Adipose tissue (tissue), 3 donors: ENCODE data around the gene DGCR6L. TPM values are rescaled to one million over a fixed set of nuclear protein-coding genes. Genes with fewer than 3 reads are reported as not detected.
"Not testable (repeated sequence)": the region's sequence is repeated elsewhere in the genome, so short reads cannot be mapped to it uniquely, and the experiment has no call there.

Source experiments
- H3K27ac ChIP-seq: one replicate; pipeline ENCODE4 v1.5.1; 2013; ENCODE audit warnings: low read depth, low read length
- WGBS, 3 donors: extraction: QIAGEN DNeasy Blood & Tissue Kit; methylation state at CpG; one replicate each; pipeline ENCODE4 v1.1.7; 2013; 5-methylcytosine and 5-hydroxymethylcytosine counted together
- polyA plus RNA-seq, 3 donors: library from polyadenylated mRNA; stranded (reverse); fragments of 200-250 nt; gene quantifications; one replicate each; pipeline ENCODE4 v1.2.3, GENCODE V29; 2013
- donor health status: healthy with polysubstance abuse.
- donor health status: Bipolar disorder and iron deficiency.
- donor health status: healthy.

Gene DGCR6L
- polyA plus RNA-seq, 3 donors = 46.6 to 75.2 (median 51.6) TPM

DNA sequence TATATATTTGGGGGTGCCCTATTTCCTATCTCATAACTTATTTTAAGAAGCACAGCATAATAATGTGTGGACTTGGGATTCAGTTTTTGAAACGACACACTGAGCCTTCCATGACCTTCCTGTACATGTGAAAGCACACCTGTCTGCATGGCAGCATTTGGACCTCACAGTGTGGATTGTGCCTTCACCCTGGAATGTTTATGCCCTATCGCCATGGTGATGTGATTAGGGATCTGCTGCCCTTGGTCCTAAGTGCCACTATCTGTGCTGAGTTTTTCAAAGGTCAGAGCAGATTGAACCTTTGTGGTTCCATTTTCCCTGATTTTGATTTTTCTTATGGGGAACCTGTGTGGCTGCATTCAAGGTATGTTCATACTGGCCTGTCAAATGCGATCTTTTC lies 17.9 kb upstream of the DGCR6L start:
- WGBS, 3 donors = 30 to 75% (median 68%) methylated on average over 2 to 3 of the region's 3 CpGs
- H3K27ac ChIP-seq = not testable (repeated sequence)

DNA sequence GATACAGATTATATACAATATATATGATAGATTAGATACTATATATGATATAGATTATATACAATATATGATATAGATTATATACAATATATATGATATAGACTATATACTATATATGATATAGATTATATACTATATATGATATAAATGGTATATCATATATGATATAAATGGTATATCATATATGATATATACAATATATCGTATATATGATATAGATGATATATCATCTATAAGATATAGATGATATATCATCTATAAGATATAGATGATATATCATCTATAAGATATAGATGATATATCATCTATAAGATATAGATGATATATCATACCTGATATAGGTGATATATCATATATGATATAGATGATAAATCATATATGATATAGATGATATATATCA lies 16.7 kb upstream of the DGCR6L start:
- 95 to 100% (median 98%) methylated on average over 1 of the region's 1 CpG for WGBS, 3 donors
- not testable (repeated sequence) for H3K27ac ChIP-seq

DNA sequence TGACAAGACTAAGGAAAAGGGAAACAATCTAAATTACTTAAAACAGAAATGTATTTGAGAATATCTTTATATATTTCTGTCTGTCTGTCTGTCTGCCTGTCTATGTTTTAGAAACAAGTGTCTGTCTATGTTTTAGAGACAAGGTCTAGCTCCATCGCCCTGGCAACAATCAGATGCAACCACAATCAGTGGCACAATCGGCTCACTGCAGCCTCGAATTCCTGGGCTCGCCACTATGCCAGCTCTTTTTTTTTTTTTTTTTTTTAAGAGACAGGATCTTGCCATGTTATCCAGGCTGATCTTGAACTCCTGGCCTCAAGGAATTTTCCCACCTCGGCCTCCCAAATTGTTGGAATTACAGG lies 8.7 kb upstream of the DGCR6L start:
- WGBS, 3 donors = 62 to 72% (median 63%) methylated on average over 5 of the region's 5 CpGs
- H3K27ac ChIP-seq = not testable (repeated sequence)

DNA sequence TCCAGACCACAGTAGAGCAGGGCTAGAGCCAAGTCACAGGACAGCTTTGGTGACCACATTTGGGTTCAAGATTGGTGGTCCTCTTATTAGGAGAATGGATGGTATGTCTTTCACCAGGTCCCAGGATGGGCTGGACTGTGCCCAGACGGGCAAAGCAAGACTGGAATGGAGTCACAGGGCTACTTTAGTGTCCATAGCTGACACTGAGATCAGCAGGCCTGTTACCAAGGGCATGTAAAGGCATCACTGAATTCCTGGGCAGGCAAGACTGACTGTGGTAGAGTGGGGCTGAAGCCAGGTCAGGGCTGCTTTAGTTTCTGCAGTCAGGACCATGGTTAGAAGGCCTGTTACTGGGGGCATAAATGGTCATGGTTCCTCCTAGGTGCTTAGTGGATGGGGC lies 6.1 kb upstream of the DGCR6L start:
- 91 to 95% (median 92%) methylated on average over 1 of the region's 1 CpG for WGBS, 3 donors
- not testable (repeated sequence) for H3K27ac ChIP-seq

DNA sequence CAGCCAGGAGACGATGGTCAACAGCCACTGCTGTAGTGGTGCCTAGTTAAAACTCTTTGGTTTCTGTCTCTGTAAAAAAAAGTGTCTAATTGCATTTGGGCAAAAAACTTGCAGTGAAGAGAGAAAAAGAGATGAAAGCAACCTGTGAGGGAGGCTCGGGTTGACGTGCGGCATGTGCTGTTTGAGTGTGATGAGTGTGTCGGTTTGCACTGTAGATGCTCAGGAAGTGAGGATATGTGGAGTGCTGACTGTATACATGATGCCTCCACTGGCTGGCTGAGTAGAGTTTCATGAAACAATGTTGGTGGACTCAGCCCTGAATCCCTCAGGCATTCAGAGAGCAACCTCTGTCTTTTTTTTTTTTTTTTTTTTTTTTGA lies 4.3 kb upstream of the DGCR6L start:
- WGBS, 3 donors = 80 to 86% (median 82%) methylated on average over 5 of the region's 5 CpGs
- H3K27ac ChIP-seq = no peak overlapping the region

DNA sequence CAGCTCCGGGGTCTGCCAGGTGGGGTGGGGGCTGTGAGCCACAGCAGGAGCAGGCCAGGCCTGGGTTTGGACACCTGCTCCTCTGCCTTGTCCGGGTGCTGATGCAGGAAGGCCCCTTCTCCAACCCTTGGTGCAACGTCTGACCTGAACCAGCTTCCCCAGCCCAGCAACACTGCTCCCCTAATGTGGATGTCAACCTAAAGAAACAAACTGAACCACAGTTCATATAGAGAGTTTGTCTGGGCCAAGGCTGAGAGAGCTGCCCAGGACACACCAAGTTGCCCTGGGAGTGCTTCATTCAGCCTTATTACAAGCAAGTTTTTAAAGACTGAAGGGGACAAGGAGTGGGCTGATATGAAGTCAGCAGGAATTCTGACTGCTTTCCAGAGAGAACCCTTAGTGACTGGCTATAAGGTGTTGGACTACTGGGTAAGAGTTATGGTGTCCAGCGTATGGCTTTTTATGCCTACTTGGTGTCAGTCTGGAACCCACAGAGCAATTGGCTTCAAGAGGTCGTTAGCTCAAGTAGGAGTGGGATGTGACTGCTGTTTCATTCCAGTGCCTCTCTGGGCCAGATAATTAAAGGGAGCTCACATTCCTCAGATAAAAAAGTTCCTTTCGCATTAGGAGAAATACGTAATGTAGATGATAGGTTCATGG lies 1.8 kb upstream of the DGCR6L start:
- H3K27ac ChIP-seq = not testable (repeated sequence)
- WGBS, 3 donors = 80 to 86% (median 81%) methylated on average over 7 of the region's 7 CpGs

DNA sequence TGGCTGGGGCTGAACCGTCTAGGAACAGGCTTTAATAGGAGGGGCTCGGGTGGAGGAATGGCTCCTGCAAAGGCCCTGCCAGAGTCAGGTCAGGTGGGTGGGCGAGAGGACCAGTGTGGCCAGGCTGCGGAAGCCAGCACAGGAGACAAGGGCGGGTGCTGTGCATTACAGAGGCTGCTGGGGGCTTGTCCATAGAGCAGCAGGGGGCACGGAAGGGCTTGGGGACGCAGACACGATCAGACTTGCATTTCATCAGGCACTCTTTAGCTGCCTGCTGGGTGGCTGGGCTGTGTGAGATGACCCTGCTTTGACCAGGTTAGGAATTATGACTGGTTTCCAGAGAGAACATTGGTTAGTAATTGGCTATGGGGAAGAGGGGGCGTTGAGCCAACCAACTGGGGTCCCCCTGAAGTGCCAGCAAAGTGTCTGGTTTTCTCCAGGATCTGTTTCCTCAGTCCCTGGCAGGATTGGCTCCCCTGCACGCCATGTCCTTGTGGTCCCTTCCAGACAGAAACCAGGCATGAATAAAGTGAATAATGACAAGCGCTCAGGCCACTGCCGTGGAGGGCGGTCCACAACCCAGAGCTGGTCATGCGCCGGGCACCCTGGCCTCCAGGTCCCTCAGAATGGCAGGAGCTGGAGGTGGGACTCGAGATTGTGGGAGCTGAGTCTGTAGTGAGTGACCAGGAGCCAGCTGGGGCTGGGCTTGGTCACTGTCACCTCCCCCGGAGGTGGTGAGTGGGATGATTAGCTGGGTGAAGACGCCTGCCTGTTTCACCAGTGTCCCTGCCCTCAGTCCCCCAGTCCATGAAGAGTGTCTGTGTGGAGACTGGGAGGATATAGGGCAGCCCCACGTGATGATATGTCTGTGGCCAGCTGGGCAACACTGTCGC lies 1.0 kb upstream of the DGCR6L start:
- H3K27ac ChIP-seq = not testable (repeated sequence)
- WGBS, 3 donors = 38 to 48% (median 46%) methylated on average over 20 of the region's 20 CpGs

DNA sequence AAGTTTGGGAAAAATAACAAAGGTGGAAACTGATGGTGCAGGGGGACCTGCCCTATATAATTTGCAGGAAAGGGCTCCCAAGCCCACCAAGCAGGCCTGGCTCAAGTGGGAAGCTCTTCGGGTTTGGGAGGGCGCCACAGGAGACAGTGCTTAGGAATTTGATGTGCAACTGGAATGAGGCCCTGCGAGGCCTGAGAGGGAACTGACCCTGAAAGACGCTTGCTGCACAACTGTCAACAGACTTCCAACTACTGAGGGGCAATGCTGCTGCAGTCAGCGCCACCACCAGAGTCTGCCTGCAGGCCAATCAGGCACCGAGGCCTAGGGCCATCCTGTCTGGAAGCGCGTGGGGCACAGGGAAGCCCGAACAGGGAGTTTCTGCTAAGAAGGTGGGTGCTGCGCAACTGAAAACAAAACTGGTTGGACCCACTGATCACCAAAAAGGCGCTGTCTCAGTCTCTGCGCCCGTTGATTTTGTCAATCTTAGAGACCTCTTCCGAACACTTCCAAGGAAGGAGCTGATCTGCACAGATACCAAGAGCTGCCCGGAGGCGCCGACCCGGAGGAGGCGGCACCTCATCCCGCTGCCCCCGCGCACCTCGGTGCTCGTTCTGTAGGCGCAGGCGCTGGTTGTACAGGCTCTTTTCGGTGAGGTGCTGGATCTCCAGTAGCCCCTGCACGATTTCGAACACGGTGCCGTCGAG lies 667 bp downstream of the DGCR6L start:
- WGBS, 3 donors = 4 to 5% (median 4%) methylated on average over 30 to 32 of the region's 32 CpGs
- no peak overlapping the region for H3K27ac ChIP-seq

DNA sequence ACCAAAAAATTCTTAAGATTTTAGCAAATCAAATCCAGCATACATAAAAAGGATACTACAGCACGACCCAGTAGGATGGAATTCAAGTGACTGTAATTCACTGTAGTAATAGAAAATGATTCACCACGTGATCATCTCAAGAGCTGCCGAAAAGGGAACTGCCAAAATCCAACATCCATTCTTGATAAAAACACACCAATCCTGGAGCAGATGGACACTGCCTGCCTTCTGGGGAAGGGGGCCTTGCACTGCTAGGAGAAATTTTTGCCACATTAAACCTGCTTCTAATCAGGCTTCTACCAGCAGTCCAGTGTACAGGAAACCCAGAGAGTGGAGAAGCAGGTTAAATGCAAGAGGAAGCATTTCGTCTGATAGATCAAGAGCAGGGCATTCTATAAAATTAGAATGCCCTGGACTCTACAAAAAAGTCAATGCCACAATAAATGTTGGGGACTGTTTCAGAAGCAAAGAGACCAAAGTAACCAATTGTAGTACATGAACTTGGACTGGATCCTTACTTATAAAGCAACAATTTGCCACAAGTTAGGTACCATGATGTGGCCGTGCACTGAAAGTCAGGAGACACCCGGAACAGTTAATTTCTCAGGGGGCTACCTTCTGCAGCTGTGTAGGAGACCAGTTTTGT lies 1.7 kb downstream of the DGCR6L start:
- H3K27ac ChIP-seq = not testable (repeated sequence)
- WGBS, 3 donors = 61 to 73% (median 64%) methylated on average over 6 of the region's 6 CpGs

DNA sequence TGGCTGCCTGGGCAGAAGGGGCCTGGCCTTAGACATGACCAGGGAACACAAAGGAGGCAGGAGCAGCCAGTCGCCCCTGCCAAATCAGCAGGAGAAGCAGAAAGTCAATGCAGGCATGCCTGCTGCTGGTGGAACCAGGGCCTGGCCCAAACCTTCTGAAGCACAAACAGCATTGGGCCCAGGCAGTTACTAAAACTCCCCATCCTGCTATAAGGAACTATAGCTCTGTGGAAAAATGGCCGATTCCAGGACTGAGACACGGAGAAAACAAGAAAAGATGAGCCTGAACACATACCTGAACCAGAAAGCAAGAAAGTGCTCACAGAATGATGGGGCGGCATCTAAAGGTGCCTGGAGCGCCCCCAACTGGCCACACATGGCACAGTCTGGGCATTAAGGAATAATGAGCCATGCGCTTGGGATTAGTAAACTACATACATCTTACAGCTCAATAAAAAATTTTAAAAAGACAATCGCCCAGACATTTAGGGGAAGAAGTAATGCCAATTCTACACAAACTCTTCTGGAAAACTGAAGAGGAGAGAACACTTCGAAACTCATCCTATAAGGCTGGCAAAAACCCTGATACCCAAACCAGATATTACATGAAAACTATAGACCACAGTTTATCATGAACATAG lies 2.3 kb downstream of the DGCR6L start:
- not testable (repeated sequence) for H3K27ac ChIP-seq
- 53 to 56% (median 55%) methylated on average over 7 to 8 of the region's 8 CpGs for WGBS, 3 donors

DNA sequence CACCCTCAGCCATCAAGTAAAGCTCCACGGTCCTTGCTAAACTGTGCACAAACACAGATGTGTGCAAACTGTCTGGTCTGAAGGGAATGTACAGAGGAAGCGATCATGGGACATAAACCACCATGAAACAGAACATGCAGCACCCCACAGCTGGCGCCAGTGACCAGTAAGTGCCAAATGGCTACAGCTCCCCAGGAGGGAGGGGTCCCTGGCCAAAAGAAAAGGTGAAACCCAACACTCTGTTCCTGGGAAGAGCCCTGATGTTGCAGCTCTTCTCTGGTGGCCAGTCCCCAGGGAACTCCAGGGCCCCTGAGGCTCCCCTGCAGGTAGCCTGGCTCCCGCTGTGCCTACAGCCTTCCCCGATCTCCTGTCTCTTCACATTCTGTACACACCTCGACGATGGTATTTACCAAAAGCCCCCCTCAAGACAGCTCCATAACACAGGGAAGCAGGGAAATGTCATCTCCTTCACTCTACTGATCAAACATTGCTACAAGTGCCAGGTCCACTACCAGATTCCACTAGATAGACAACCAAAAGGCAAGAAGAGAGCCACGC lies 2.9 kb downstream of the DGCR6L start:
- WGBS, 3 donors = 91 to 93% (median 92%) methylated on average over 8 of the region's 8 CpGs
- no peak overlapping the region for H3K27ac ChIP-seq

DNA sequence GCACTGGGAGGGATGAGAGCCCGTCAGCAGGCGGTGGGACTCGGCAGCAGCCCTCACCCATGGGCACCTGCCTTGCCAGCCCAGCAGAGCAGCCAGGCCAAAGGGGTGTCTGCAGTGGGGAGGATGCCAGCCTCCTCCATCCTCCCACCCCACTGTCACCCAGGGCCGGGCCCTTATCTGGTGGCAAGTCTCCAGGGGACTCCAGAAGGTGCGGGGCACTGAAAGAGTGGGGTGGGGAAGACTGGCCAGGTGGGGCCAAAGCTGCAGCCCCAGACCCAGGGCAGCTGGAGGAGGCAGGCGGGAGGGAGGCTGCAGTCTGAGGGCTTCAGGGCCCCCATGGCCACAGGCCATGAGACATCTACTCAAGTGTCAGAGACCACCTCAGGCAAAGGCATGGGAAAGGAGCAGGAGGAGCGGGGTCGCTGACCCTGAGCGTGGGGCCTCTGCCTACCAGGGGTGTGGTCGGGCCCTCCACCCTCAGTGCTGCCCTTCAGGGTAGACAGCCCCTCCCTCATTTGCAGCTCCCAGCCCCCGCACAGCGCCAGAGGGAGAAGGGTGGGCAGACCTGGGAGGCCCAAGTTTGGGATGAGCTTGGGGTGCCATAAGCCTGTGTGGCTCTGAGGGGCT lies 3.5 kb downstream of the DGCR6L start:
- no peak overlapping the region for H3K27ac ChIP-seq
- WGBS, 3 donors = 79 to 93% (median 91%) methylated on average over 9 to 12 of the region's 12 CpGs

DNA sequence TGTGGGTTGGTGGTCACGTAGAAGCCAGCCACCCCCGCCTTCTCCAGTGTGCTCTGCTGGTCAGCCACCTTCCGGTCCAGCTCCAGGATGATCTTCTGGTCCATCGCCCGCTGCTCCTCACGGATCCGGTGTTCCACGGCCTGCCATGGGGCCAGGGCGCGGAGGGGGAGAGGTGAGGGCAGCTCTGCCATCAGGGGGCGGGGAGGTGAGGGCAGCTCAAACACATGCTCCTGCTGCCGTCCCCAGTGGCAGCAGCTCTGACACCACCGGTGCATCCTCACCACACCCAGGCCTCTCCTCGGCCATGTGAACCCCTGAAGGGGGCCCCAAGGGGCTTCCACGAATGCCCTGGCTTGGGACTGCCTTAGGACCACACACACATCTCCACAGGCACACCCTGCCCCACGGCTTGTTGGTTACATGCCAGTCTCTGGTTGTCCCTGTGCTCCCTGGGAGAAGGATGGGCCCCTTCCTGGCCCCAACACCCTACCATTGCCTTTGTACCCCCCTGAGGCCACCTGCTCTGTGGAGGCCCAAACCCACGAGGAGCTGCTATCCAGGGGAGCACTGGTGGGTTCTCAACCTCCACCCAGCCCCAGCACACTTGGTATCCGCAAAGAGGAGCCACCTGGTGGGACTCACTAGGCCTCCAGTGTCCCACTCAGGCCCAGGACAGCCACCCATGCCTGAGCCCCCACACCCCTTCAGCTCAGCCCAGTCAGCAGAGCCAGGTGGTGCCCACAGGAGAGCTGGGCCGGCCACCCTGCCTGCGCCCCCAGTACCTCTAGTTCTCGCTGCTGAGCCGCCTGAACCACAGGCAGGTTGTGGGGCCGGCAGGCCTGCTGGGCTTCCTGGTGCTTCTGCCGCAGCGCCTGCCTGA lies 4.3 kb downstream of the DGCR6L start:
- 82 to 86% (median 84%) methylated on average over 16 to 25 of the region's 25 CpGs for WGBS, 3 donors
- no peak overlapping the region for H3K27ac ChIP-seq

DNA sequence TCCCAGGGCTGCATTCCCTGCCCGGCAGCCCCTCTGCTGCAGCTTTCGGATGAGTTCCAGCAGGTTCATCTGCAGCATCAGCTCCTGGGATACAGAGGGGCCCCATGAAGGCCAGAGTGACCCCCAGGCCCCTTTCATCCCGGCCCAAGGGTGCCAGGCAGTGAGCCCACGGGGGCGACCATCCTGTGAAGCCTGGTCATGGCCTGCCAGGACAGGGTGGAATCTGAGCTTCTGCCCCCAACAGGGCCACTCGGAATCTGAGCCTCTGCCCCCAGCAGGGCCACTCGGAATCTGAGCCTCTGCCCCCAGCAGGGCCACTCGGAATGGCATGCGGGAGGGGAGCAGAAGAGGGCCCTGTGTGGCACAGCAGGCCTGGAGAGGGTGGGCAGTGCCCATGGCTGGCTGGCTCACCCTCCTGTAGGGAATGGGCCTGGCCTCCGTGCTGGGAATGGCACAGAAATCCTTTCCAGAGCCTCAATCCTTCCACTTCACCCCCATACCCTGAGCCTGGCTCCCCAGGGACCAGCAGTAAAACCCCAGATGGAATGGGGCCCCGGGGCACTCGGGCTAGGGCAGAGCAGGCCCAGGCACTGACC lies 5.0 kb downstream of the DGCR6L start:
- WGBS, 3 donors = 88 to 92% (median 90%) methylated on average over 12 of the region's 12 CpGs
- H3K27ac ChIP-seq = not testable (repeated sequence)

DNA sequence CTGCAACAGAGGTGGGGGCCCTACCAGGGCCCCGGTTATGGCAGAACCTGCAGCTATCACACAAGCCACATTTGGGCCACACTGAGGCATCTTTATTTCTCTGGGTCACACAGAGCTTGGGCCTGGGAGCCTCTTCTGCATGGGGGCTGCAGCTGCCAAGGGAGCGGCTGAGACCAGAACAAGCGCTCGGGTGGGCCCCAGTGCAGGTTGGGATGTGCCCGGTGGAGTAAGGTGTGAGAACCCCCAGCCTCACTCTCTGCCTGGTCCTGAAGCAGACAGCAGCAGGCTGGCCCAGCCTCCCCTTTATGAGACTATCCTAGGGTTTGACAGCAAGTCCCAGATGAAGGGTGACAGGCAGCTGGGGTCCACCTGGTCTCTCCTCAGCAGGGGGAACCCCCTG lies 5.7 kb downstream of the DGCR6L start:
- not testable (repeated sequence) for H3K27ac ChIP-seq
- 82 to 98% (median 89%) methylated on average over 4 to 5 of the region's 5 CpGs for WGBS, 3 donors

DNA sequence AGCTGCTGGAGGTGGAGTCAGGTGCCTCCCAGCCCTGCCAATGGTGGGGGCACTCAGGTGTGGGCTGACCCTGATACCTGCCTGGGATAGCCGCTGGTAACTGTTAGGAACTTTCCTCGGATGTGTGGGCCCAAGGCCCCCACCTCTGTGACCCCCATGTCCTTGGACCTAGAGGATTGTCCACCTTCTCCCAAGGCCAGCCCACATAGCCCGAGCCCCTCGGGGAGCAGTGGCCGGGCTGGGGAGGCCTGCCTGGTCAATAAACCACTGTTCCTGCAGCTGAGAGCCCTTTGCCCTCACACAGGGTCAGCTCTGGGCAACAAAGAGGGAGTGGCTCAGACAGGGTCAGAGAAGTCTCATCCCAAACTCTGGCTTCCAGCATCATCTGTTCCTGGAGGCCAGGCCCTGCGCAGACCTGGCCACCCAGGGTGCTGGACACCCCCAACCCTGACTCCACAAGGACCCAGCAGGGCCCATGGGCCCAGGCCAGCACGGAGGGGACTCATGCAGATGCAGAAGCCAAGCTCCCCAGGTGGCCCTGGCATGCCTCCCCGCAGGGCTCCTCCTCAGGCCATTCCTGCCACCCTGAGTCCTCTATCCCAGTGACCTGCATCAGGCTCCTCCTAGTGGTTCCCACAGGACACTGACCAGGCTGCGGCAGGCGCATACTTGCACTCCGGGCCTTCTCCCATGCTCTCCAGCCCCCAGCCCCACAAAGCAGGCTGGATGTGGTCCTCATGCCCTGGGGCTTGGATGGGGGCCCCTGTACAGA lies 6.4 kb downstream of the DGCR6L start:
- H3K27ac ChIP-seq = not testable (repeated sequence)
- WGBS, 3 donors = 80 to 89% (median 81%) methylated on average over 6 to 11 of the region's 11 CpGs
